MV-4-11 (cell line): ENCODE data around the gene ATP11A.
"Not testable (repeated sequence)": the region's sequence is repeated elsewhere in the genome, so short reads cannot be mapped to it uniquely, and the experiment has no call there.

ENCODE experiments used
- DNase-seq: peaks from one replicate; lab custom pipeline; 2025; lab: John Stamatoyannopoulos, UW

Gene ATP11A

DNA sequence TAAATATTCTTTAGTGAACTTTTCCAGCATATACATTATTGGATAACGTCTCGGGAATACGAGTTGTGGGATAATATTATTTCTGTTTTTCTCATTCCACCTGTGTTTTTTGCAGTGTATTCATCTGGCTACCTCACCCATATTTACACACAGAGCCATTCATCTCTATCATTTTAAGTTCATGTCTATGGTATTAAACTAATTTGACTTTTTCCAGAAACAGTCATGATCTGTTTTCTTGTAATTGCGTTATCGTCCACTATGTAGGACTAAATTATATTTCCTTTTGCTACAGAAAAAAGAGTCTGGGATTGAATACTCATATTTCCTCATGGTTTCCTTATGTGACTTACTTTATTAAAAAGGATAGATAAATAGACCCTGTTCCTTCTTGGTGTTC, 2.7 kb downstream of the ATP11A start:
- no peak for DNase-seq

DNA sequence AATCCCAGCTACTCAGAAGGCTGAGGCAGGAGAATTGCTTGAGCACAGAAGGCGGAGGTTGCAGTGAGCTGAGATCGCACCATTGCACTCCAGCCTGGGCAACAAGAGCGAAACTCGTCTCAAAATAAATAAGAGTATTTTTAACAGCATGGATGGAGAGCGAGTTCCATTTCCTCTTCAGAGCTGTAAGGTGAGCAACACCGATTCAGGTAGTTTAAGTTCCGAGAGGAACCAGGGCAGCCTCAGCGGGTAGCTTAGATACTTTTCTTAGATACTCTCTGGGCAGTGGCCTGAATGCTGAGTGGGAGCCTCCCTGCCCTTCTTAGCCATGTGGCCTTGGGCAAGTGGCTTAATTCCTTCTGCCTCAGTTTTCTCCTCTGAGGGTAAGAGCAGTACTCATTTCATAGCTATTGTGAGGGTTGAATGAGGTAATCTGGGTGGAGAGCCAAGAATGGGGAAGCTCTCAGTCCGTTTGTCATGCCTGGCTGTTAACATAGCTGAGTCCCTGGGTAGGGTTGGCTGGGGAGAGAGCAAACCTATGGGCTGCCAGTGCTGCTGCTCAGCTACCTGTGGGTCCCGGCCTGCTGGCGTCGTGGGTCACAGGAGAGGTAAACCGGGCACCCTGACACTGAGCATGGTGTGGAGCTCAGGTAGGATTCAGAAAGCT, 4.1 kb downstream of the ATP11A start:
- peak; percentile 82 for DNase-seq

DNA sequence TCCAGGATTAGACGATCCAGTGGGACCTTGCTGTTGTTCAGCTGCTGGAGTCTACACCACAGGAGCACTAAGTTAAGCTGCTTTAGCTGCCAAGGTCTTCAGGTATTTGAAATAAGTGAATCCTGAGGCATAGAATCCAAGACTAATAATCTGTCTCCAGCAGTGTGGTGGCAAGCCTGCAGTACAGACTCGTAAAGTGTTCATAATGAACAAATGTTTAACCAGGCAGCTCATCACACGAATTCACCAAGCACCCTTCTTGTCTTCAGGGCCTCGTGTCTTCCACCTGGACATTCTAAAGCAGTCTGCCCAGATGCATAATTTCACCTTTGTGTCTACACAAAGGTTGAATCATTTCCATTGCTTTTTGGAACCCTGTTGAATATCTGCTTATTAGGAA, 5.3 kb downstream of the ATP11A start:
- DNase-seq = no peak

DNA sequence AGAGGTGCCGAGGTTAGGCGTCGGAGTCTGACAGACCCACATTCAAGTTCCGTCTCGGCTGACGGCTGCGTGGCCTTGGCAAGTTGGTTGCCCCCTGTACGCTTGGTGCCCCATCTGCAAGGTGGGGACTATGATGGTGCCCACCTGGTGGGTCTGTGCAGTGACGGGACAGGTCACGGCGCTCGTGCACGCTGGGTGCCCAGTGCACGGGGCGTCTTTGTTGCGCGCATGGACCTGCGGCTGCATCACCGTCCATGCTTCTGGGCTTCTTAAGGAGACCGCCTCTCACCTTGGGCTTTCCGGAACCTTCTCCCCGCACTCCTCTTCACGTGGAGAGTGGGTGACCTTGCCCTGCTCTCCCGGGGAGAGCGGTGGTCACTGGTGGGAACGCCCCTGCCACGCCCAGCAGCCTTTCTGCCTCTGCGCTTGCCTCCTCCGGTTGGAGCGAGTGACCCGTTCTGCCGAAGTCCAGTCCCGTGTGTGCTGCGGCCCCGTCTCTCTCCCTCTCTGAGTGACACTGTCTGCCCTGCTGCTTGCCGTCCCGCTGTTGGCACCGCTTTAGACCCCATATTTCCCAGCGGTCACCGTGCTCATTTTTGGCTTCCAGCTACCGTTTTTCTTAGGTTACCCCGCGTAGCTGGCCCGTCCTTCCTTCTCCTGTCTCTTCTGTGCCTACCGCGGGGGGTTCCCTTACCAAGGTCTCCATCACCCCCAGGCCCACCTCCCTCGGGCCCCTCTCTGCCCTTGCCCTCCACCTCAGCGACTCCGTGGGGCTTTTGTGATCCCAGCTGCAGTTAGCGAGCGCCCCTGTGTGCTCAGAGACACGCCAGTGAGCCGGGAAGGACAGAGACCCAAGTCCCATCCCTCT, 6.4 kb downstream of the ATP11A start:
- no peak for DNase-seq

DNA sequence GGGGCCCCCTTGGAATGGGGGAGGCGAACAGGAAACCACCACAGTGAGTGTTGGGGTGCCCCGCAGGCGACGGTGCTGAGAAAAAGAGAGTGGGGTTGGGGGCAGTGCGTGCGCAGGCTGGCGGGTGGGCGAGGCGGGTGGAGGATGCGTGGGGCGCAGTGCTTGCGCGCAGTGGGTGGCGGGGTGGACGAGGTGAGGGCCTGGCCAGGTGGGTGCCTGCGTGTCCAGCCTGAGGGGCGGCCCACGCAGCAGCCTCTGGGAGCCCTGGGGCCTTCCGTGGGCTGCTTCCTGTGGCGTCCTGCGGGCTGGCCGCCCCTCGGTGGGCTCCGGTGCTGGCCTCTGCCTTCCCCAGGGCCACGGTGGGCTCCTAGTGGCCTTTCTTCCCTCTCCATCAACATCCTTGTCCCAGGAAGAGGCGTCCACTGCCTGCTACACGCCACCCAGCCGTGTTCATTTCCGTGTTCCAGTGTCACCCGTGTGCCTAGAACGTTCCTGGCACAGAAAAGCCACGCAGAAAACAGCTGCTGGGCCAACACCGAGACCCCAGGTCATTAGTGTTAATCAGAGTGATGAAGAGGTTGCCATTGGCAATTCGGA, 7.1 kb downstream of the ATP11A start:
- DNase-seq = no peak

DNA sequence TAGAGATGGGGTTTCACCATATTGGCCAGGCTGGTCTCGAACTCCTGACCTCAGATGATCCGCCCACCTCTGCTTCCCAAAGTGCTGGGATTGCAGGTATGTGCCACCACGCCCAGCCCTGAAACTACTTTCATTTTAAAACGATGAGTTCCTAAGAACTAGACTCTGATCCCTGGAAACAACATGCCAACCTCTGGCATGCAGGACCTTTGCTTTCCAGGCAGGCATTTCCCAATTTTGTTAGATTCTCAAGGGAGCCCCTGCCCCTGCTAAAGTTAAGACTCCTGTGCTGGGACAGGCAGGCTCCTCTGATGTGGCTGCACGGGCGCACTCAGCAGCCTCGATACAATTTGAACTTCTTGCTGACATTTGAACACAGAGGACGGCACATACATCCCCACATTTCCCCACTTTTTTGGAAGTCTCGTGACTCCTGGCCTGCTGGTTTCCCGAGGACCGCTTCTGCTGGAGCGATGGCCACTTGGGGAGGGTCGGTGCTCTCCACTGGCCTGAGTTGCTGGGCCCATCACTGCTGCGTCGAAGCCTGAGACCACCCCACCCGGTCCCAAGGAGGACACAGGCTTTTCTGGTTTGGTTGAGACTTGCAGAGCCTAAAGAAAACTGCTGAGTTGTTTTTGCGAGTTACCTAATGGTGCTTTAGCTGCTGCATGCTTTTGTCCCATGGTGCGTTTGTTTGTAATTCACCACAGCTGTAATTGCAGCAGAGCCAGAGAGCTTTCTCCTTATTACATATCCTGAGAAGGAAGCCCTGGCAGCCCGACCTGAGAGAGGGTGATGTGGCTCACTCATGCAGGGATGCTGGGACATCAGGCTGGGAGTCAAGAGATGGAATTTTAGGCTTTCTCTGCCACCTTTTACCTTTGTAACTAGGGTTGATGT, 8.2 kb downstream of the ATP11A start:
- no peak for DNase-seq

DNA sequence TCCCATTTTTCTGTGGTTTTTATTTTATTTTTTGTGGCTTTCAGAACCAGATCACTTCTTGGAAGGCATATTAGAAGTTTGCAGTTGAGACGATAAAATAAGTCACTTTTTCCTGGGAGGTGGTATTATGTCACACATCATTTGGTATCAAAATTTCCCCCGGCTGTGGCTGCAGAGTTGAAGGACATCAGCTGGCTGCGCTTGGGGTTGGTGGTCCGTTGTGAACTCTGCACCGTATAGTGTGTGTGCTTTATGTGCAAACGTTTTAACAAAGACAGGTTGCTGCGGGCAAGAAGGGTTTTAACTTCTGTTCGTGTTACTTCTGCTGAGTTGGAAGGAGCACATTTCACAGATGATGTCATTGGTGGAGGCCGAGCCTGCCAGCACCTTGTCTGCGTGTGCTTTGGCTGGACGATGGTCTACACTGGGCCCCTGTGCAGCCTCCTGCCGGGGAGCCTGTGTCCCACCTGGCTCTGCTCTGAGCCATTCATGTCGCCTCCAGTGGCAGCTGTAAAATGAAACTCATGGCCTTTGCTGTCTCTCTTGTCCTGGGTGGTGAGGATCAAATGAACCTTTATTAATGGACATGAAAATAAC, 9.6 kb downstream of the ATP11A start:
- DNase-seq = no peak

DNA sequence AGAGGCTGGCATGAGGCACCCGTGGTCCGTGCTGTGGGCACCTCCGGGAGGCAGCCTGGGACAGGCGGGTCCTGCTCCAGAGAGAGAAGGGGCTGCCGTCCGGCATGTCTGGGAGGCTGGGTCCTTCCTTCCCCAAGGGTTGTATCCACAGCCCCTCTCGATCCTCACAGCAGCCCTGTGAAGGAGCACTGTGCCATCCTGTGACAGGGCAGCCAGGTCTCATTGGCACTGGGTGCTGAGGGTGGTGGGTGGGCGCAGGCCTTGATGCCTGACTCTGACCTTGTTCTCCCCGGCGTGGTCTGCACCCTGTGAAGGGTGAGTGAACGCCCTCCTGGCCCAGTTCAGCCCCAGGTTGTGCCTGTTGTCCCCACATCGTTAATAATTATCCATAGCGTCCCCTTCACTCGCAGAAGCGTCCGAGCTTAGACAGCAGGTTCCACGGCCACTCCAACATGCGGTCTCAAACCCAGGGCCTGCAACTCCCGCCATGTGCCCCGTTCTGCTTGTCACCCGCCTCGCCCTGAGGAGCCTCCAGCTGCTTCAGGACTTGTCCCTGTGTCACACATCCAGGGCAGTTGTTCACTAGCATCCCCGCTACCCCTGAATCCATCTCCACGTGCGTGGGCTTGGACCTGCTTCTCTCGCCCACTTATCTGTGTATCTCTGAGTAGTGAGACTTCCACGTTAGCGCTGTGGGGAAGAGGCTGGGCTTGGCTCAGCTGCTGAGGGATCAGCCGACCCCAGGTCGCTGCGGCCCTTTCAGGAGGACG, 10.6 kb downstream of the ATP11A start:
- no peak for DNase-seq

DNA sequence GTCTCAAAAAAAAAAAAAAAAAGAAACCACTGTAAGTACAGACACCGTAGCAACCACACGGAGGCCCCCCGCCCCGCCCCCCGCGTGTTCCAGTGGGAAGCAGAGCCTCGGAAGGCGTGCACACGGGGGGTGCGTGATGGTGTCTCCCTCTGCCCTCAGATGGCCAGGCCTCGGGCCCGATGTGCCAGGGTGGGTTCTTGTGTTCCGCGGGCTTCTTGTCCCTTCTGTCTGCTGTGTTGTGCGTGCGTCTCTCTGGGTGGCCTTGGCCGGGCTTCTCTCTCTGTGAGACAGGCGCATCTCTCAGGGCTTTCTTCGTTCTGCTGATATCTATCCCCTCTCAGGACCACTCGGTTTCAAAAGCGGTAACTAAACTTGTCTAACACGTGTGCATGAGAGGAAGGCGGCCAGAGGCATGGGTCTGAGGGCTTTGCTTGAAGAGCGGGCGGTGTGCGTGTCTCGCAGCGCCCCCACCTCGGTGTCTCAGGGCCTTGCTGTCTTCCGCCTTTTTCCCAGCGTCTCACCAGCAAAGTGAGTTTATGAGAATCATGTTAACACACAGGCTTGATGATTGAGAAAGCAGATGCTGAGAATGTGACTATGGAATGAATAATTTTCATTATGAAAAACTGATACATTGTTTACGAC, 12.6 kb downstream of the ATP11A start:
- DNase-seq = no peak

DNA sequence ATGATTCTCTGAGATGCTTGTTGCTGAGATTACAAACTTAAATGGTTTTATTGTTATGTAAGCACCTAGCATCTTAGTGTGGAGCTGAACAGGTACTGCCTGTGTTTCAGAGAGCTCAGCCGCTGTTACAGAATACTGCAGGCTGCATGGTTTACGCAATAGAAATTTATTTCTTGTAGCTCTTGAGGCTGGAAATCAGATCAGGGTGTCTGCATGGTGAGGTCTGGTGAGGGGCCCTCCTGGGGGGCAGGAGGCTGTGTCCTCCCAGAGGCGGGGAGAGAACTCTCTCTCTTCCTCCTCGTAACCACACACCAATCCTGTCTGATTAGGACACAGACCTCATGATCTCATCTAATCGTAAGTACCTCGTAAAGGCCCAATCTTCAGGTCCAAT, 13.1 kb downstream of the ATP11A start:
- DNase-seq = peak; percentile 77

DNA sequence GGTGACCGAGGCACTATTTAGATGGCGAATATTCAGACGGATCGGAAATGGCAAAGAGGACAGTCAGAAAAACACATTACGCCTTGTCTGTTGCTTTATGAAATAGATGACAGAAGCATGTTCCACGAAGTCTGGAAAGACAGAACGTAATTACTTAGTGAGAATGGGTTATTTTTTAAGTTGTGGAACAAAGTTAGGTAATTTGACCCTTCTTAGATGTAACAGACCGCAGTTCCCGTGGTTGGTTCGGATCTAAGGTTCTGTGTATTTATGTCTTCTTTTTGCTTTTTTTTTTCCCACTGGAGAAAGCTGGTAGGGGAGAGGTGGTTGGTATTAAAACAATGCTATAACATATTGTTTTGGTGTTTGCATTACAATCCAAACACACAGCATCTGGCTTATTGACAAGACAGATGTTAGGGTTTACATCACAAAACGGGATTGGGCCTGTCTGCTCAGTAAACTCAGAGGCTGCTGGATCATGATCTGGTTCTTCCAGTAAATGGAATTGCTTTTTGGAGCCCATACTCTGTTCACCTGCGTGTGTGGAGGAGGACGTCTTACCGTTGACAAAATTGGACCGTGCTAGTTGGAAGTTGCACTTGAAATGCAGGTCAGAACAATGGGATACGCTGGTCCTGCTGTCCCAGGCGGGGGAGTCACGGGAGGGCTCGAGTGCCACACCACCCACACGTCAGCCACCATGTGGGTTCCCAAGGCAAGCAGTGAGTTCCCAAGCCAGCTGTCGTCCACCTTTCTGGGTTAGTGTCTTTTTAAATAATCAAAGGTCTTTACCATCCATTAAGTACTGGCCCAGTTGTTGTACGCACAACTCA, 13.8 kb downstream of the ATP11A start:
- DNase-seq = no peak

DNA sequence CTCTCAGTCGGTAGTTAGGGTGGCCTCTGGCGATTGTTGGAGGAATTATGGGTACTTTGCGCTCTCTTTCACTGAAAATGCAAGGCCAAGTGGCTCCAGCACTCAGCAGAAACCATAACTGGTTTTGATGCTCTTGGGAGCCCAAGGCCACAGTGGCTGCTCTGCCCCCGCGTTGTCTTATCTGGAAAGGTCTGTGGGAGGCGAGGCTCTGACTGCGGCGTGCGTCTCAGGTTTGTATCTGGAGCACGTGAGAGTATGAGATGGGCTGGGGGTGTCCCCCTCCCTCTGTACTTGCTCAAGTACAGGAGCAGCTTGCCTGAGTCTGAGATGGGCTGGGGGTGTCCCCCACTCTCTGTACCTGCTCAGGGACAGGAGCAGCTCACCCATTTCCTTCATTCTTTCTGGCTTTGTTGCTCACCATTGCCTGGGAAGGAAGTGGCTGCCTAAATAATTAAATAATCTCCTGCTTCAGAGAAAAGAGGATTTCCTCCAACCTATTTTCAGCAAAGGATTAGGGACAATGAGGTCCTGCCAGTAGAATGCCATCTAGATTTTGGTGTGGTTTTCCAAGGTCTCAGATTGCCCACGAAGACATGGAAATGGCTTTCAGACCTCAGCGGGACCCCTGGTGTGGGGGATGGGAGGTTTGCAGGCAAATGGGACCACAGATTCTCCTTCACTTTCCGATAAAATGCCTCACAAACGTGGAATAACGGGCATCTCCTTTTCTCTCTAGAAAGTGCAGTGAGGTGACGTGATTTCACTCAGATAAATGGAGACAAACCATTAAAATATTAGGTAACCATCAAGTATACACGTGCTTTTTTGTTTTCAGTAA, 14.7 kb downstream of the ATP11A start:
- peak; percentile 9 for DNase-seq

DNA sequence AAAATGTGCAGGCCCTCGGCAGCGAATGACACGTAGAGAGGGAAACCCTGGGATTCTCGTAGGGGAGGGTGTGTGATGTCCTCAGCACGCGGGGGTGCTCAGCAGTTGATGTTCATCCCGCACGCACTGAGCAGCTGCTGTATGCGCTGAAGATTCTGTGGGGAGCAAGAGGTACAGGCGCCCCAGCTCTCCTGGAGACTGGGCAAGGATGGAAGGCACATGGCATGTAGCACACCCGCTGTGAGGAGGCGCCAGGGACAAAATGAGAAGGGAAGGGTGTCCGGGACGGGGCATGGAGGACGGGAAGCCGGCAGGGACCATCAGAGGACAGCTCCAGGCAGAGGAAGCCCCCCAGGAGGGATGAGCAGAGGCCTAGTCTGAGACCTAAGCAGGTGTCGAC, 15.4 kb downstream of the ATP11A start:
- DNase-seq = no peak

DNA sequence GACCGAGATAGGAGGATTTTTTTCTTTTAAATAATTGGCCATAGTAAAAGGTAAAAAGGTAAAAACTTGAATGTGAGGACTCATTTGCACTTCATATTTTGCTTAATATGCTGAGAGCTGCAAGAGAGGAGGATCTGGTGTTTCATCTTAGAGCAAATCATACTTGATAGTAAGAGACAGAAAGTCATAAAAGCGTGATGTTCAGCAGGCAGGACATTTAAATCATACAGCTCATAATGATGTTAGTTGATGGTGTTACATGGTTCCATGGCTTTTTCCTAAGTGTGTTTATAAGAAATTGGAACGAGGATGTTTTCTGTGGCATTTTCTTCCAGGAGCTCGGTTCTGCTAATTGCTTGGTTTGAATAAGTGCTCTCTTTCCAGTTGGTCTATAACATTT, 16.3 kb downstream of the ATP11A start:
- DNase-seq = no peak

DNA sequence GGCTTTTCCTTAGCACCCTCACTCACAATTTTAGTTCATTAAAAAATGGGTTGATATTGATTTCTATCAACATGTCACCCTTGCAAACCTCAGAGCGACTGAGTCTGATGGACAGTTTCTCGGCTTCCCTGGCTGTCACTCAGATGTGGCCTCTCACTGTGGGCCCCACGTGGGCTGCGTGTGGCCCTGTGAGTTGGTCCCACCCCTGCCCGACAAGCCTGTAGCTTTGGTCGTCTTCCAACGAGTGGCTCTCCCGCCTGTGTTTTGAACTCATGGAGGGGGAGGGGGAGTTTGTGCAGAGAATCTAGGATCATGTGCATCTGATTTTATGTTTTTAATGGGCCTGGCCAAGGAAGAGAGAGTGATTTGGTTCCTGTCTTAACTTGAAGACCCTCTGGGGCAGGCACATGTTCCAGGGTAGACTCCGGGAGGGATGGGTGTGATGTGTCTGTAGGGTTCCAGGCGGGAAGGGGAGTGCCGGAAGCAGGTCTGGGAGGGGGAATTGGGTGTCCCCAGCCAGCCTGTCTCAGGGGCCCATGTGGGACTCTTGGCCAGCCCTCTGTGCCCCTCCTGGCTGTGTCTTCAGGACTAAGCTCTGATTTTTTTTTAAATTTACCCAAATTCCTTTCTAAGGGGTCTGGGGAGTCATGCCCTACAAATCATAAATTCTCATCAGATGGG, 18.9 kb downstream of the ATP11A start:
- no peak for DNase-seq

DNA sequence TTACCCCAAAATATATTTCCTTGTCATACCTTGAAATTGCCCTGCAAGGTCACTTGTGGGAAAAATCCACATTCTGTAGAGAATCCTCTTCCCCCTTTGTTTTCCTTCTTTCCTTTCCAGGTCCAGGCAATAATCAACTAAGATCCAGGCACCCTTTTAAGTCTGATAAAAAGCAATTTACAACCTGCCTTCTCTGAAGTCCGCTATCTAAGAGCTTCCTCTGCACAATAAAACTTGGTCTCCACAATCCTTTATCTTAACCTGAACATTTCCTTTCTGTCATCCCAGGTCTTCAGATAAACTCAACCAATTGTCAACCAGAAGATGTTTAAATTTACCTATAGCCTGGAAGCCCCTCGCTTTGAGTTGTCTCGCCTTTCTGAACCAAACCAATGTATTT, 19.5 kb downstream of the ATP11A start:
- not testable (repeated sequence) for DNase-seq

DNA sequence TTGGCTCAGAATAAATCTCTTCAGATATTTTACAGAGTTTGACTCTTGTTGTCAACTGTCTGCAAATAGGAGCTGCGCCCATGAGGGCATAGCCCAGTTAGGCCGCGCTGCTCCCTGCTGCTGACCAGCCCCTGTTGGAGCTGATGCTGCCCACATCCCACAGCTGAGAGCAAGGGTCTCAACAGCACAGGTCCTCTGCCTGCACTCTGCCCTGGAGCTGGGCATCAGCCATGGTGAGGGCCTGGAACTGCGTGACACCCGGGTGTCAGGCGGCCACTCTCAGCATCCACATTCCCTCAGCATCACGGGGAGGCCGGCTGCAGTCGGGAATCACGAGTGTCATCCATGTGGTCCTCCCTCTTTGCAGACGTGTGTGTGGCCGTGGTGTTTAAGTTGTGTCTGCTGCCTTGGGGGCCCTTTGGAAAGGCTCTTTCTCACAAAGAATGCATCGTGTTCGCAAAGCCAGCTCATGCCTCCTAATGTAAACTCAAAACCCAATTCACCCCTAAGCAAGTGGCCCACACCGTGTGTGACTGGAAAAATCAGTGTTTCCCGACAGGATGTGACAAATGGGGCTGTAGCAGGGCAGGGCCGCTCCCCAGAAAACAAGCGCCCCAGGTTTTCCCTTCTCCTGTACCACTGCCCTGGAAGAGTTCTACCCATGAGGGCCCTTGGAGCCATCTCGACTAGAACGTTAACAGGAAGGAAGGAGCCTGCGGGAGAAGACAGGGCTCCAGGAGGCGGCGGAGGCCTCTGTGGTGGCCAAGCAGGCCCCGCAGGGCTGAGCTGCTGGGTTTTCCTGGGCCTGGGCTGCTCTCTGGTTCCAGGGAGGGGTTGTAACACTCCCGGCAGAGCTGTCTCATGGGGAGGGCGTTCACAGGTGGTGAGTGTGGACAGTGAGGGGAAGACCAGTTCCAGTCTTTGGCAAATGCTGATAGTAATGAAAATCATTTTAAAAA, 20.3 kb downstream of the ATP11A start:
- DNase-seq = no peak
